ENCODE results near the gene IDH3B.
A peak's percentile ranks its signal among the peaks of the same experiment; 100 is the strongest.

The IDH3B gene

GRCh38 chr20:2658414-2659354, 5.3 kb downstream of the IDH3B start:
- DNase-seq (ENCODE audit: extremely low read depth in 1 of 2, low read depth in 1 of 2) = no peak

DNA sequence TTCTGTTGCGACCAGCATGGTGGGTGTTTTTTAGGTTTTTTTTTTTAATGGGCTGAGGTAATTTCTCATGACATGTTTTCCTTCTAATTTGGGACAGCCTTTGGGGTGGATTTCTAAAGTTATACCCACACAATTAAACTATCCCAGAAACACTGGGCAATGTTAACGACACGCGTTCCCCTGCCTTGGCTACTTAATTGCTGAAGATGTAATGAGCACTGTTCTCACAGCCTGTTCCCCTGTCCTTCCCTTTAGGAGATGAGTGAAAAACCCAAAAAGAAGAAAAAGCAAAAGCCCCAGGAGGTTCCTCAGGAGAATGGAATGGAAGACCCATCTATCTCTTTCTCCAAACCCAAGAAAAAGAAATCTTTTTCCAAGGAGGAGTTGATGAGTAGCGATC, 6.3 kb downstream of the IDH3B start:
- DNase-seq (ENCODE audit: extremely low read depth in 1 of 2, low read depth in 1 of 2) = no peak

DNA sequence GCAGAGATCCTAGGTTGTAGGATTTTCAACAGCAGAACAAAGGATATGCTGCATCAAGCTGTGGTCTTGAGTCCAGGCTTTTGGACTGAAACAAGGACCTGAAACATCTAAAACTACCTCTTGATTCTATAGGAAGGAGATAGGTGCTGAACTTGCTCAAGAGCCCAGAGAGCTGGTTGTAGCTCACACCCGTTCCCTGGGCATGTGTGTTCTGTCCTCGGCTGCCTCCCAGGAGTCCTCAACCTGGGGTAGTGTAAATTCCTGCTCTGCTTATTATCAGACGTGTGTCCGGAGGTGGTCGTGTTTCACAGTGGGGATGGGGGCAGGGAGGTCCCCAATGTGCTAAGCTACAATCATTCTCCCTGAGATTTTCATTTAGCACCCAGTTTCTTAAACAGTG, 6.8 kb downstream of the IDH3B start:
- no peak for DNase-seq (ENCODE audit: extremely low read depth in 1 of 2, low read depth in 1 of 2)

GRCh38 chr20:2656471-2657117, 7.4 kb downstream of the IDH3B start:
- no peak for DNase-seq (ENCODE audit: extremely low read depth in 1 of 2, low read depth in 1 of 2)

DNA sequence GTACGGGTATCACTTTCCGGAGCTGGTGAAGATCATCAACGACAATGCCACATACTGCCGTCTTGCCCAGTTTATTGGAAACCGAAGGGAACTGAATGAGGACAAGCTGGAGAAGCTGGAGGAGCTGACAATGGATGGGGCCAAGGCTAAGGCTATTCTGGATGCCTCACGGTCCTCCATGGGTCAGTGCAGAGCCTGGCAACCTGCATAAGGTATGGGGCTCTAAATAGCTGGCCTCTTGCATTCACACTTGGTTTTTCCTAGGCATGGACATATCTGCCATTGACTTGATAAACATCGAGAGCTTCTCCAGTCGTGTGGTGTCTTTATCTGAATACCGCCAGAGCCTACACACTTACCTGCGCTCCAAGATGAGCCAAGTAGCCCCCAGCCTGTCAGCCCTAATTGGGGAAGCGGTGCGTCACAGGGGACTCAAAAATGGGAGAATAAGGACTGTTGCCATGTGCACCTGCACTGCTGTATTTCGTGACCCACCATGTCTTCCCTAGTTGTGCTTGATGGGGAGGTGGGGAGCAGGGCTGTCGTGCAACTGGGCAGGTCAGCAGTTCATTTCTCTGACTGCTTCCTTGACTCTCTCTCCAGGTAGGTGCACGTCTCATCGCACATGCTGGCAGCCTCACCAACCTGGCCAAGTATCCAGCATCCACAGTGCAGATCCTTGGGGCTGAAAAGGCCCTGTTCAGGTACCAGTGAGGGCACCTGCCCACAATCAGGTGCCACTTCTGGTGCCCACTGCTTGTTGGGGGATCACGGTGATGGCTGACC, 8.5 kb downstream of the IDH3B start:
- DNase-seq (ENCODE audit: extremely low read depth in 1 of 2, low read depth in 1 of 2) = no peak

DNA sequence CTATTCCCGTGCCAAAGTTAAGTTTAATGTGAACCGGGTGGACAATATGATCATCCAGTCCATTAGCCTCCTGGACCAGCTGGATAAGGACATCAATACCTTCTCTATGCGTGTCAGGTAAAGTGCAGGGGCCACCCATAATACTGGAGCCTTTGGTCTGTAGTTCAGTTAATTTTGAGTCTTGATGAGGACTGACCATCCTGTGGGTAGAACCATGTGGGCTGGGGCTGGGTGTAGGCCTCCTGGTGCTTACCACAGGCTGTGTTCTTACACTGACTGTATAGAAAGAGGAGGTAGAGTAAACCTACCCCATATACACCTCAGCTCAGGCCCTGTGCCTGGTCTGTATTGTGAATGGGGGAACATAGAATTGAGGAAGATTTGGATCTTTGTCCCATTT, 9.2 kb downstream of the IDH3B start:
- no peak for DNase-seq (ENCODE audit: extremely low read depth in 1 of 2, low read depth in 1 of 2)

DNA sequence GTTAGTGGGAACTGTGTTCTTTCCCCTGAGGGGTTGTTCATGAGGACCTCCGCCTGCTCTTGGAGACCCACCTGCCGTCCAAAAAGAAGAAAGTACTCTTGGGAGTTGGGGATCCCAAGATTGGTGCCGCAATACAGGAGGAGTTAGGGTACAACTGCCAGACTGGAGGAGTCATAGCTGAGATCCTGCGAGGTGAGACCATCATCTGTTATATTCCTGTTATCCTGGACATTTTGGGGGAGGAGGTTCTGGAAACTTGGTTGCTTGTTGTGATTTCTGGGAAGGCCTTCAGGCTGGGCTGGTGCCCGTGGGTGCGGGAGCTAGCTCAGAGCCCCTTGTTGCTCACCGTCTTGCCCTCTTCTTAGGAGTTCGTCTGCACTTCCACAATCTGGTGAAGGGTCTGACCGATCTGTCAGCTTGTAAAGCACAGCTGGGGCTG, 9.6 kb downstream of the IDH3B start:
- DNase-seq (ENCODE audit: extremely low read depth in 1 of 2, low read depth in 1 of 2) = no peak

GRCh38 chr20:2653556-2654383, 10.2 kb downstream of the IDH3B start:
- DNase-seq (ENCODE audit: extremely low read depth in 1 of 2, low read depth in 1 of 2) = no peak

- DNase-seq (ENCODE audit: extremely low read depth in 1 of 2, low read depth in 1 of 2) = no peak
Measured at GRCh38 chr20:2652724-2653555, 11.1 kb downstream of the IDH3B start.

DNA sequence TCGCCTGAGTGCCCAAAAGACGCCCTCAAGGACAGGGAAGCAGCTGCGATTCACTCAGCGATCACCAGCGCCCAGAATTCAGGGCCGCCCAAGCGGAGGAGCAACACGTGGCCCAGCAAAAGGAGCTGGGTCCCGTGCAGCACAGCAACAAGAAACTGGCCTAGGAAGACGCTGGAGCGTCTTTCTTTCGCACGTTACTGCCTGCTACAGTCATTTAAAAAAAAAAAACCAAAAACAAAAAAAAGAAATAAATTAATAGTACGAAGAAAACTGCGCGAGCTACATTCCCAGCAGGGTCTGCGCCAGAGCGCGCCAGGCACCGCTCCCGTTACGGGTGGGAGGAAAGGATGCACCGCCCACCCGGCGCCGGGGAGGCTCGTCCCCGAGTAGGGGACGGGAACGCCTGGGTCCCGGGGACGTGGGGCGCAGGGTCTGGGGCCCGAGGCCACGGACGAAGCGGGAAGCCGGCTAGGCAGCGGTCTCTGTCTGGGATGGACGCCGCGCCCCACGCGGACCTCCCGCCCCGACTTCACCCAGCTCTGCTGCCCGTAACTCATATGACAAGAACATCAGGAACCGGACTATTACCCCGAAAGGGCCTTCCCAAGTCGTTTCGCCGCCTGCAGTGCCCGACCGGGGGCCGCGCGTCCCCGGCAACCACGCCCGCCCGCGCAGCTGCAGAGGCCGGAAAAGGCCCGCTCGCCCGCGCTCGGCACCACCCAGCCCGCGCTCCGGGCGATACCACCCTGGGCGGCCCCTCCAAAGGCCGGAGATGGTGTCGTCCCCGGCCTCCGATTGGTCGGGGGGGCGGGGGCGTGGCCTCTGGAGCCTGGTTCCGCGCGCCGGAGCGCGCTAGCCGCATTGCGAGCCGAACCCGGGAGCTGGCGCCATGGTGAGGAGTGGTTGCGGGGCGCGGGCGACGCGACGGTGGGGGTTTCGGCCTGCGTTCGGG, 12.0 kb downstream of the IDH3B start, which contains the start of gene NOP56:
Gene NOP56, plus strand, starts transcription at position 861 of the 952 bp plus-strand sequence. Its CDS starts 29 bp downstream, at position 890.
- peak; percentile 82 to 89 for DNase-seq (ENCODE audit: extremely low read depth in 1 of 2, low read depth in 1 of 2)

- no peak for DNase-seq (ENCODE audit: extremely low read depth in 1 of 2, low read depth in 1 of 2)
Measured at GRCh38 chr20:2643708-2644107, 20.3 kb downstream of the IDH3B start.

DNA sequence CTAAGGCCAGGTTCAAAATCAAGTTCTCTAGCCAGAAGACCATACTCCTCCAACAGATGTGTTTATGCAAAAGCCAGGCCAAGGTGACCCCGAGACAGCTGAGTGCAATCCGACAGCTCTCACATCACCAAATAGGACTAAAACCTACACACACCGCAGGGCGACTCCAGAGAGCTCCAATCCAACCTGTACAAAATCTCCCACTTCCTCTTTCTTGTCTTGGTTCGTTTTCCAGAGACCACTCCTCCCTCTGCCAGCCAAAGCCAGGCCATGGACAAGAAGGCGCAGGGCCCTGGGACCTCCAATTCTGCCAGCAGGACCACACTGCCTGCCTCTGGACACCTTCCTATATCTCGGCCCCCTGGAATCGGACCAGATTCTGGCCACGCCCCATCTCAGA, 23.1 kb downstream of the IDH3B start:
- no peak for DNase-seq (ENCODE audit: extremely low read depth in 1 of 2, low read depth in 1 of 2)

- DNase-seq (ENCODE audit: extremely low read depth in 1 of 2, low read depth in 1 of 2) = no peak
Measured at GRCh38 chr20:2640260-2640659, 23.8 kb downstream of the IDH3B start.

- DNase-seq (ENCODE audit: extremely low read depth in 1 of 2, low read depth in 1 of 2) = no peak
Measured at GRCh38 chr20:2637246-2637645, 26.8 kb downstream of the IDH3B start.

GRCh38 chr20:2633381-2633780, 30.6 kb downstream of the IDH3B start:
- no peak for DNase-seq (ENCODE audit: extremely low read depth in 1 of 2, low read depth in 1 of 2)

- no peak for DNase-seq (ENCODE audit: extremely low read depth in 1 of 2, low read depth in 1 of 2)
Measured at GRCh38 chr20:2631228-2631627, 32.8 kb downstream of the IDH3B start.

GRCh38 chr20:2626853-2627541, 37.0 kb downstream of the IDH3B start:
- no peak for DNase-seq (ENCODE audit: extremely low read depth in 1 of 2, low read depth in 1 of 2)

- no peak for DNase-seq (ENCODE audit: extremely low read depth in 1 of 2, low read depth in 1 of 2)
Measured at GRCh38 chr20:2625062-2625461, 39.0 kb downstream of the IDH3B start.

Measured in stimulated activated CD8-positive, alpha-beta memory T cell treated with anti-CD3 and anti-CD28 coated beads, Interleukin-7, amount 100 ng/mL, for 48 hours (primary cell).